Erythroblast (primary cell): Measurements from ENCODE around the gene LRRC56.

Source experiments
- DNase-seq, 2 experiments: peaks; one replicate each; lab custom pipeline; 2025; lab: John Stamatoyannopoulos, UW
- GATA1 ChIP-seq: IDR thresholded peaks from 2 replicates; pipeline ENCODE4 v1.6.1; 2011; ENCODE audit warnings: low read depth, mild to moderate bottlenecking, control low read depth, low read length, moderate library complexity
- POLR2A ChIP-seq: IDR thresholded peaks from 2 replicates; pipeline ENCODE4 v1.6.1; 2011; ENCODE audit warnings: mild to moderate bottlenecking, low read length

LRRC56 gene

GRCh38 chr11:558503-558902 lies 21.2 kb downstream of the LRRC56 start:
- DNase-seq = no peak
- TF ChIP-seq POLR2A = no peak
- TF ChIP-seq GATA1 = no peak

DNA sequence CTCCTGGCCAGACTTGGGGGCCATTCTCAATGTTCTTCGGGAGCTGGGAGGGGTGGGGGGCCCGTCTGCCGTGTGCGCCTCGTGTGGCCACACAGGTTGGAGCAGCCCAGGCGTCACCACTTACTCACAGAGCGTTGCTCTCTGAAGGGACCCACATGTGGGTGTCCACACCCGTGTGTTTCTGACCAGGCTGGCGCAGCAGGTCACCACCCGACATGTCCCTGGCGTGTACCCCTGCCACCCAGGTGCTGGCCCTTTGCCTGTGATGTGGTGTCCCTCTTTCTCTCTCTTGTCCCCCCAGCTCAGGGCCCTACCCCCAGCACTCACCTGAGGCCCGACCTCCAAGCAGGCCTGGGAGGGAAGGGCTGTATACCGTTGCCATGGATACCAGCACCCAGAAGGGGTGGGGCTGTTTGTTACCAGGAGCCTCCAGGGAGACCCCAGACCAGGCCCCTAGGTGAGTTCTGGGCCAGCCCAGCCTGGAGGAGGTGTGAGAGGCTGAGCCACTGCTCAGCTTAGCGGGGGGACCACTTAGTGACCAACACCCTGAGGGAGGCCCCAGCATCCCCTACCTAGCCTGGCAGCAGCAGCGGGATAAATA lies 21.8 kb downstream of the LRRC56 start:
- no peak for DNase-seq
- TF ChIP-seq POLR2A (no peak), GATA1 (no peak)

DNA sequence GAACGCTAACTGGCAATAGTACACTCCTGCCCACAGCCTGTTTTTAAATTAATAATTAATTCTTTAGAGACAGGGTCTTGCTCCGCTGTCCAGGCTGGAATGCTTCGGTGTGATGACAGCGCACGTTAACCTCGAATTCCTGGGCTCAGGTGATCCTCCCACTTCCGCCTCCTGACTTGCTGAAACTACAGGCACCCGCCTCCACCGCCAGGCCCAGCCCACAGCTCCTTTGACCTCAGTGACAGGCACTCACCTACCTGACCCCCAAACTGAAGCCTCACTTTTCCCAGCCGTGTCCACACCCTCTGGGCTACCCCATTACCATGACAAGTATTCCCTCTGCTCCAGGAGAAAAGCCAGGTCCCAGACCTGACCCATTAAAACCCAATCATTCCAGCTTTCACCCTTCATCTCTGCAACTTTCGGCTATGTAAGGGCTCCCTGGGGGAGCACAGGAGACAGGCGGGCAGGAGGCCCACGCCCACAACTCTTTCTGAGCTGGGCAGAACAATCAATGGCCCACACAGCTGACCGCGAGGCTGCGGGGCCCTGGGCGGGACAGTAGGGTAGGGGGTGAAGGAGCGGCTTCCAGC lies 22.5 kb downstream of the LRRC56 start:
- DNase-seq = no peak
- no peak for TF ChIP-seq POLR2A
- TF ChIP-seq GATA1 = no peak

GRCh38 chr11:560305-561147 lies 23.2 kb downstream of the LRRC56 start, which contains the start of the genes LMNTD2 and RASSF7:
TSS of gene LMNTD2 (minus strand) at chr11:560738. CDS start at chr11:560716, 22 bp downstream.
TSS of gene RASSF7 (plus strand) at chr11:560970. CDS start at chr11:561769, 799 bp downstream.
- TF ChIP-seq POLR2A (peak; percentile 39), GATA1 (no peak)
- peak; percentile 90 to 96 for DNase-seq

- TF ChIP-seq POLR2A = no peak
- TF ChIP-seq GATA1 = no peak
- peak in 1 of 2 experiments; percentile 50 for DNase-seq
Measured at GRCh38 chr11:561148-562003, 24.0 kb downstream of the LRRC56 start.

DNA sequence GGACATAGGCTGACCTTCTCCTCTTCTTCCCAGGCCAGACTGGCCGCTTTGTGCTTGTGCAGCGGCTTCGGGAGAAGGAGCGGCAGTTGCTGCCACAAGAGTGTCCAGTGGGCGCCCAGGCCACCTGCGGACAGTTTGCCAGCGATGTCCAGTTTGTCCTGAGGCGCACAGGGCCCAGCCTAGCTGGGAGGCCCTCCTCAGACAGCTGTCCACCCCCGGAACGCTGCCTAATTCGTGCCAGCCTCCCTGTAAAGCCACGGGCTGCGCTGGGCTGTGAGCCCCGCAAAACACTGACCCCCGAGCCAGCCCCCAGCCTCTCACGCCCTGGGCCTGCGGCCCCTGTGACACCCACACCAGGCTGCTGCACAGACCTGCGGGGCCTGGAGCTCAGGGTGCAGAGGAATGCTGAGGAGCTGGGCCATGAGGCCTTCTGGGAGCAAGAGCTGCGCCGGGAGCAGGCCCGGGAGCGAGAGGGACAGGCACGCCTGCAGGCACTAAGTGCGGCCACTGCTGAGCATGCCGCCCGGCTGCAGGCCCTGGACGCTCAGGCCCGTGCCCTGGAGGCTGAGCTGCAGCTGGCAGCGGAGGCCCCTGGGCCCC lies 24.8 kb downstream of the LRRC56 start:
- DNase-seq = no peak
- no peak for TF ChIP-seq GATA1
- no peak for TF ChIP-seq POLR2A

DNA sequence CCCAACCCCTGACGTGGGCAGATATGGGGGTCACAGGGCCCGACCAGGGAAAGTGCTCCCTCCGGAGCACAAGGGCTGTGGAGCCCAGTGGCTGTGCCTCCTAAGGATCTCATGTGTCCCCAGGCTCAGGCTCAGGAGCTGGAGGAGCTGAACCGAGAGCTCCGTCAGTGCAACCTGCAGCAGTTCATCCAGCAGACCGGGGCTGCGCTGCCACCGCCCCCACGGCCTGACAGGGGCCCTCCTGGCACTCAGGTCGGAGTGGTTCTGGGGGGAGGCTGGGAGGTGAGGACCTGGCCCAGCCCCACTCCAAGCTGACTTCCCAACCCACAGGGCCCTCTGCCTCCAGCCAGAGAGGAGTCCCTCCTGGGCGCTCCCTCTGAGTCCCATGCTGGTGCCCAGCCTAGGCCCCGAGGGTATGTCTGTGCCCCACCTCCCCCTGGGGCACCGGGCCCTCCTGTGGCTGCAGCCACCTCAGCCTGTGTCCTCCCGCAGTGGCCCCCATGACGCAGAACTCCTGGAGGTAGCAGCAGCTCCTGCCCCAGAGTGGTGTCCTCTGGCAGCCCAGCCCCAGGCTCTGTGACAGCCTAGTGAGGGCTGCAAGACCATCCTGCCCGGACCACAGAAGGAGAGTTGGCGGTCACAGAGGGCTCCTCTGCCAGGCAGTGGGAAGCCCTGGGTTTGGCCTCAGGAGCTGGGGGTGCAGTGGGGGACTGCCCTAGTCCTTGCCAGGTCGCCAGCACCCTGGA lies 25.9 kb downstream of the LRRC56 start:
- no peak for DNase-seq
- TF ChIP-seq GATA1 (no peak), POLR2A (no peak)

DNA sequence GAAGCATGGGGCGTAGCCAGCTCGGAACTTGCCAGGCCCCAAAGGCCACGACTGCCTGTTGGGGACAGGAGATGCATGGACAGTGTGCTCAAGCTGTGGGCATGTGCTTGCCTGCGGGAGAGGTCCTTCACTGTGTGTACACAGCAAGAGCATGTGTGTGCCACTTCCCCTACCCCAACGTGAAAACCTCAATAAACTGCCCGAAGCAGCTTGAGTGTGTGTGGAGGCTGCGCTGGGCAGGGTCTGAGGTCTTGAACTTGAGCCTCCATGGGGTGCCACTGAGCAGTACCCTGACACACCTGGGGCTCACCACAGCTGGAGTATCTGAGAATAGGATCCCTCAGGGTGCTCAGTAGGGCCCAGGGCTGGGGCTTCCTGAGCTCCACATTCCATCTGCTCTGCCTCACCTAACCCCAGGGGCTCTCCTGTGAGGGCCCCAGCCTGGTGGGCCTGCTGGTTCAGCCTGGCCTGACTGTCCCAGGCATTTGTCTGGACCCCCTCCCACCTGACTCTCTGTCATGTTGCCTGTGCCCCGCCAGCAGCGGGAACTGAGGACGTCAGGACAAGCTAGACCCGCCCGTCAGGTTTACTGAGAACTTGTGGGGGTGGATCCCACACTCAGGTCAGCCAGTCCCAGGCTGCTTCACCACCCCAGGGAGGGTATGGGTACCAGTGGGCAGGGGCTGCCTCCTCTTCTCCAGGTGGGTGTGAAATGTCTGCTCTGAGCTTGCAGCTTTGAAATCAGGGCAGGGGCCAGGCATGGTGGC lies 26.7 kb downstream of the LRRC56 start:
- TF ChIP-seq POLR2A (peak; percentile 28), GATA1 (no peak)
- no peak for DNase-seq

GRCh38 chr11:565921-566509 lies 28.7 kb downstream of the LRRC56 start:
- no peak for DNase-seq
- no peak for TF ChIP-seq GATA1
- no peak for TF ChIP-seq POLR2A

- TF ChIP-seq GATA1 (no peak), POLR2A (no peak)
- DNase-seq = no peak
Measured at GRCh38 chr11:567011-567628, 29.8 kb downstream of the LRRC56 start.

- TF ChIP-seq GATA1 (no peak), POLR2A (no peak)
- no peak for DNase-seq
Measured at GRCh38 chr11:567629-568292, 30.4 kb downstream of the LRRC56 start.
